Ovary (tissue), 9 donors: ENCODE data around the gene SULT4A1. TPM values are rescaled to one million over a fixed set of nuclear protein-coding genes. Genes with fewer than 3 reads are reported as not detected.

Experiments used
- DNase-seq, 5 donors: peaks; one replicate each; pipeline ENCODE4 v3.0.0-alpha.2; 2019 to 2020
- H3K27ac ChIP-seq, 2 donors: fragments of 200-600 bp; one replicate each; pipeline versions ENCODE4 v1.5.1 to v1.8.0; 2019 to 2022
- H3K27me3 ChIP-seq: fragments of 200-600 bp; one replicate; pipeline ENCODE4 v1.8.0; 2022
- H3K36me3 ChIP-seq: fragments of 200-600 bp; sonication (generic); one replicate; pipeline ENCODE4 v1.5.1; 2019
- H3K4me1 ChIP-seq: one replicate; pipeline ENCODE4 v1.8.1; 2013; ENCODE audit warnings: mild to moderate bottlenecking, moderate library complexity; ENCODE audit not compliant: insufficient read depth
- H3K4me3 ChIP-seq: fragments of 200-600 bp; sonication (generic); one replicate; pipeline ENCODE4 v1.5.1; 2017
- H3K9me3 ChIP-seq, 2 donors: fragments of 200-600 bp in 1 of 2; sonication (generic) in 1 of 2; one replicate each; pipeline versions ENCODE4 v1.5.1 to v1.8.1; 2013 to 2019; ENCODE audit warnings: mild to moderate bottlenecking in 1 of 2, moderate library complexity in 1 of 2
- EP300 ChIP-seq: sonication (generic); formaldehyde crosslinking; IDR thresholded peaks from one replicate; pipeline ENCODE4 v1.6.1; 2017; ENCODE audit warnings: antibody characterized with exemption
- POLR2A ChIP-seq: fragments of 450-650 bp; IDR thresholded peaks from one replicate; pipeline ENCODE4 v1.6.1; 2017; ENCODE audit warnings: antibody characterized with exemption, mild to moderate bottlenecking, moderate library complexity
- WGBS, 3 donors: extraction: QIAGEN DNeasy Blood & Tissue Kit in 1 of 3; methylation state at CpG; one replicate each; pipeline versions ENCODE4 v1.1.5 to v1.1.7; 2013 to 2017; 5-methylcytosine and 5-hydroxymethylcytosine counted together
- intact Hi-C, 4 donors: fragments of 100-400 bp; cut with DNase I; formaldehyde crosslinking; loops; one replicate each; pipeline versions ENCODE4 v1.11.0 to v1.15.1; 2022 to 2023
- polyA plus RNA-seq, 2 donors: library from polyadenylated mRNA; stranded (reverse); fragments of 200-250 nt in 1 of 2; fragments of 350-450 nt in 1 of 2; fragmentation: Illumina TruSeq in 1 of 2; extraction: RNeasy Lipid Tissue Mini Kit (QIAGEN cat#74804) in 1 of 2; gene quantifications; one replicate each; pipeline ENCODE4 v1.2.3, GENCODE V29; 2013 to 2014
- total RNA-seq, 7 donors: library from RNA; depleted of rRNA in 2 of 7; stranded (reverse); fragments of >200 nt in 2 of 7; fragmentation: NEBNext Ultra II Directional in 3 of 7; extraction: Animal tissue kit (Norgen Biotek cat#: 25700) in 3 of 7; gene quantifications; one replicate each; pipeline versions ENCODE4 v1.1.0 to v1.2.4, GENCODE V29; 2016 to 2023
- TF ChIP-seq, protein P1 (sequence below), 3 donors: fragments of 450-650 bp in 2 of 3; fragments of 200-600 bp in 1 of 3; IDR thresholded peaks; one replicate each; pipeline versions ENCODE4 v1.5.1 to v1.8.0; 2016 to 2022; ENCODE audit warnings: antibody characterized with exemption in 3 of 3, mild to moderate bottlenecking in 1 of 3
- donor health status: DM: no; HTN: no; CAD: no; lungs with moderate emphysema.
- donor health status: DM: no; HTN: no; CAD: no.
- donor health status: Bipolar disorder and iron deficiency.
- donor health status: DM: yes; HTN: yes; CAD: no.
- donor health status: DM: no; HTN: no; CAD: no.
- donor health status: DM: yes; HTN: yes; CAD: no.

Gene SULT4A1
- total and polyA plus RNA-seq, 9 donors, result 0.36 to 3.5 (median 1.8) TPM

DNA sequence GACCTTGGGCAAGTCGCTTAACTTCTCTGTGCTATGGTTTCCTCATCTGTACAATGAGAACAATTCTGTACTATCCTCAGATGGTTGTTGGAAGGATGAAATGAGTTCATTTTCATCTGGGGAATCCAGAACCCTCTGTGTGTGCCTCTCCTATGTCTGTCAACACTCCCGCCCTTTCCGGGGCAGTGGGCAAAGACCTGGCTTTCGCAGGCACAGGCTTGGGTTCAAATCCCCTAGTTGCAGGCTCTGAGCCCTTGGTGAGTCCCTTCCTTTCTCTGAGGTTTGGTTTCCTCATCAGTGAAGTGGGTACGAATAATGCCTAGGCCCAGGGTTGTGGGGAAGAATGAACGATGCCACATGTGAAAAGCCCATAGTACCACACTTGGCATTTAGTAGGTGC is 23.5 kb upstream of the SULT4A1 start:
- DNase-seq, result no peak
- Histone ChIP-seq H3K9me3 (no peaks in the 10 kb centered on the region), H3K36me3 (no peaks in the 10 kb centered on the region), H3K27me3 (no peaks in the 10 kb centered on the region), H3K27ac (no peak overlapping the region), H3K4me1 (no peaks in the 10 kb centered on the region), H3K4me3 (no peak overlapping the region)
- WGBS, 3 donors, result 85 to 89% (median 86%) methylated on average over 6 of the region's 6 CpGs
- no peak for TF ChIP-seq EP300
- intact Hi-C loops, result loop anchor here in 3 of 4 donors (5.0 to 10.0 kb wide), 3 partner anchors 491 to 661 kb away; no protein-coding TSS in a partner anchor

DNA sequence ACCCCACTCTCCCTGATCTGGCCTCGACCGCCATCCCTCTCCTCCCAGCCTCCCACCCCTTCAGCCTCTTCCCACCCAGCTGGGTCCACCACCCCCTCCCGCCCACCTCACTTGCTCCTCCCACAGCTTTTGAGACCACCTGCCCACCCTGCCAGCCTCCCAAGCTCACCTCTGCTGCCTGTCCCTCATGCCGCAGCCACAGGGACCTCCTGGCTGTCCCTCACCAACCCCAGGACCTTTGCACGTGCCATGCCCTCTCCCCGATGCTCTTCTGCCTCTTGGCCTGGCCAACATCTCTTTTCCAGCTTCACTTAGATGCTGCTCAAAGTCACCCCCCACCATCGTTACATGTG is 23.0 kb upstream of the SULT4A1 start:
- Histone ChIP-seq H3K4me1 (no peaks in the 10 kb centered on the region), H3K27me3 (no peaks in the 10 kb centered on the region), H3K27ac (no peak overlapping the region), H3K9me3 (no peaks in the 10 kb centered on the region), H3K36me3 (no peaks in the 10 kb centered on the region), H3K4me3 (no peak overlapping the region)
- no peak for DNase-seq
- intact Hi-C loops, result loop anchor here in 3 of 4 donors (5.0 to 10.0 kb wide), 3 partner anchors 490 to 660 kb away; no protein-coding TSS in a partner anchor
- TF ChIP-seq EP300, result no peak
- TF ChIP-seq, protein P1, sequence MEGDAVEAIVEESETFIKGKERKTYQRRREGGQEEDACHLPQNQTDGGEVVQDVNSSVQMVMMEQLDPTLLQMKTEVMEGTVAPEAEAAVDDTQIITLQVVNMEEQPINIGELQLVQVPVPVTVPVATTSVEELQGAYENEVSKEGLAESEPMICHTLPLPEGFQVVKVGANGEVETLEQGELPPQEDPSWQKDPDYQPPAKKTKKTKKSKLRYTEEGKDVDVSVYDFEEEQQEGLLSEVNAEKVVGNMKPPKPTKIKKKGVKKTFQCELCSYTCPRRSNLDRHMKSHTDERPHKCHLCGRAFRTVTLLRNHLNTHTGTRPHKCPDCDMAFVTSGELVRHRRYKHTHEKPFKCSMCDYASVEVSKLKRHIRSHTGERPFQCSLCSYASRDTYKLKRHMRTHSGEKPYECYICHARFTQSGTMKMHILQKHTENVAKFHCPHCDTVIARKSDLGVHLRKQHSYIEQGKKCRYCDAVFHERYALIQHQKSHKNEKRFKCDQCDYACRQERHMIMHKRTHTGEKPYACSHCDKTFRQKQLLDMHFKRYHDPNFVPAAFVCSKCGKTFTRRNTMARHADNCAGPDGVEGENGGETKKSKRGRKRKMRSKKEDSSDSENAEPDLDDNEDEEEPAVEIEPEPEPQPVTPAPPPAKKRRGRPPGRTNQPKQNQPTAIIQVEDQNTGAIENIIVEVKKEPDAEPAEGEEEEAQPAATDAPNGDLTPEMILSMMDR (IDR thresholded peaks at IDR 0.05), result no peak
- TF ChIP-seq POLR2A, result no peak
- WGBS, 3 donors, result 64 to 65% (median 65%) methylated on average over 7 of the region's 7 CpGs

DNA sequence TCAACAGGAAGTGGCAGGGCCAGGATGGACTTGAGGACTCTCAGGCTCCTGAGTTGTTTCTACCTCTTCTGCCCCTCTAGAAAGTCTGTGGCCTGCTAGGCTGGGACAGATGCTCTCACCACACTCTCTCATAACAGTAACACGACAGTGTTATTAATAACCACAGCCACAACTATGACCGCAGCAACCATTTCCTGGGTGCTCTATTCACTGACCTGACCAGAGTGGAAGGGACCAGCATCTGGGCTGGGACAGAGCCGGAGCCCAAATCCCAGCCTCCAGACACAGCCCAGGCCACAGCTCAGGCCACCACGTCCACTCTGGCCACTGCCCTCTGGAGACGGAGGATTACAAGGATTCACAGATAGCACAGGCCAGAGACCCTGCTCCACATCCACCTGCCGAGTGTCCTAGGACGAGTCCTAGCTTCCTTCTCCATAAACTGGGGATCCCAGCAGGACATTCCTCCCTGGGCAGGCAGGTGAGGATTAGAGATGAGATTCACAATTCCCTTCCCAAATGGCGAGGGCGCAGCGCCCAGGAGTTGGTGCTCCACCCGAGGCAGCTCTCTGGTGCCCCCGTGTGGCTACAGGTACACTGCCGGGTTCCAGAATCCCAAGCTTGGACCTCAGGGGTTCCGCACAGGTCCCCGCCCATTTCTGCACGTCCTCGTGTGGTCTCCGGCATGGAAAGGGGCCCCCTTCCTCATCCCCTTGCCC is 22.4 kb upstream of the SULT4A1 start:
- Histone ChIP-seq H3K4me1 (no peaks in the 10 kb centered on the region), H3K27ac (no peak overlapping the region), H3K27me3 (no peaks in the 10 kb centered on the region), H3K4me3 (no peak overlapping the region), H3K9me3 (no peaks in the 10 kb centered on the region), H3K36me3 (no peaks in the 10 kb centered on the region)
- TF ChIP-seq POLR2A (no peak), EP300 (no peak)
- TF ChIP-seq, protein P1 (IDR thresholded peaks at IDR 0.05), result peak; percentile 49 to 62 (median 55)
- peak; percentile 63 to 86 (median 77) for DNase-seq
- intact Hi-C loops, result loop anchor here in 3 of 4 donors (5.0 to 10.0 kb wide), 3 partner anchors 490 to 660 kb away; no protein-coding TSS in a partner anchor
- 19 to 25% (median 20%) methylated on average over 18 of the region's 18 CpGs for WGBS, 3 donors

DNA sequence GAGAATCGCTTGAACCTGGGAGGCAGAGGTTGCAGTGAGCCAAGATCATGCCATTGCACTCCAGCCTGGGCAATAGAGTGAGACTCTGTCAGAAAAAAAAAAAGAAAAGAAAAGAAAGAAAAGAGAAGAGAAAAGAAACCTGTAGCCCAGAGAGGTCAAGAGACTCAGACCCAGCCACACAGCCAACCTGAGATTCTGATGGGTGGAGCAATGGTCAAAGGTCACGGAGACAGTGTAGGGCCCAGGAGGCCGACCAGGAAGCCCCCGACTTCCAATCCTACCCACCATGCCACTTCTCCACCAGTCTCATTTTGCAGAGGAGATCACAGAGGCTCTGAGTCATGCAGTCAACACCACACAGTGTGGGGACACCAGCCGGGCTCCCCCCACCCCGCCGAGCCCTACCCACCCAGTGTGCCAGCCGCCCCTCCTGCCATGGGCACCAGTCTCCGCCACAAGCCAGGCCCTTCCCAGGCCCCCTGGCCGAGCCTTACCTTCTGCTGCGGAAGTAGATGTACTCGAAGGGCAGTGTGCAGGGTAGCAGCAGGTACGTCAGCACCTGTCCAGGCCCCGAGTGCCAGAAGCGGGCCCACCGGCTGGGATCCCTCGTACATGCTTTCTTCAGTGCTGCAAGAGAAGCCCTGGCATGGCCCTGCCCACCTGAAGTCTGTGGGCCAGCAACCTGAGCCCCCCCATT is 21.6 kb upstream of the SULT4A1 start:
- Histone ChIP-seq H3K4me1 (peaks cover 1% of the 10 kb centered on the region), H3K36me3 (no peaks in the 10 kb centered on the region), H3K4me3 (no peak overlapping the region), H3K9me3 (no peaks in the 10 kb centered on the region), H3K27ac (no peak overlapping the region), H3K27me3 (no peaks in the 10 kb centered on the region)
- intact Hi-C loops, result loop anchor here in 2 of 4 donors (10.0 kb wide), 2 partner anchors 489 to 659 kb away; no protein-coding TSS in a partner anchor
- WGBS, 3 donors, result 86 to 90% (median 87%) methylated on average over 17 of the region's 17 CpGs
- DNase-seq, result peak in 1 of 5 donors; percentile 36
- TF ChIP-seq POLR2A (no peak), EP300 (no peak)
- TF ChIP-seq, protein P1 (IDR thresholded peaks at IDR 0.05), result no peak
